ENCODE data around the gene CCDC172. TPM values are rescaled to one million over a fixed set of nuclear protein-coding genes. Genes with fewer than 3 reads are reported as not detected.

The CCDC172 gene
- total RNA-seq, 2 experiments from 2014 or later = not detected

DNA sequence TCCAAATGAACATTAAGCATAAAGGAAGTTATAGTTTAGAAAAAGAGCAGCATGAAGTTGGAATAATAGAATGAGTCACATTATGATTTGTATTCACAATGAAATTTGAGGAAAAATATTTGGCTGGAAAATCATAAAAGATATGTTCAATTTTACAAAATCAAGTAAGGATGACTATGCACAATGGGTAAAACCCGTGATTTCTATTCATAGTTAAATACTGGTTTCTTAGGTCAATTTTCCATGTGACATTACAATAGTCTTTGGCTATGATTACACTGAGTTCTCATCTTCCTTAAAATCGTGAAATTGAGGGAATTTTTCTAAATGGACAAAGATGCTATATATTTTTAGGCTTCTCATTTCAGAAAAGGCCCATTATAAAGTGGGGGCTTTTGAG, 17.4 kb upstream of the CCDC172 start:
- Mint-ChIP-seq H3K27me3 (ENCODE audit: low read depth) (peaks cover 4% of the 10 kb centered on the region), H3K4me1 (ENCODE audit: low read depth) (no peaks in the 10 kb centered on the region), H3K4me3 (no peak overlapping the region), H3K27ac (no peak overlapping the region), H3K36me3 (ENCODE audit: low read depth) (no peaks in the 10 kb centered on the region), H3K9me3 (peaks cover 7% of the 10 kb centered on the region)
- DNase-seq = no peak
- intact Hi-C loops (cut with micrococcal nuclease) = no loop called here
- CTCF ChIA-PET = no interaction called here

DNA sequence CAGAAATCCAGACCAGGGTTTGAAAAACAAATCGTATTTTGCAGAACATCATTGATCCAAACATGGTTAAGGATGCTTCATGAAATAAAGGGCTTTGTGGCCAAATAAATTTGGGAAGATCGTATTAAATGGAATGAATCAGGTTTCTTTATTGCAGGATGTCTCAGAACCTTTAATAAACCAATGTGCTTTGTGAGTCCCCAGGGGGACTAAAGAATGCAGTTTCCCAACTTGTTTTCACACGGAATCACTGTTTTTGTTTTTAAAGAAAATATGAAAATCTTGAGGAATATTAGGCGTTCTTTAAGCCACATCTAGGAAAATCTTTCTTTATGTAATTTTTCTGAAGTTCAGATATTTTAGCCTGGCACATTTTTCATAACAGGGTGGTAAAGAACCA, 16.8 kb upstream of the CCDC172 start:
- Mint-ChIP-seq H3K9me3 (peaks cover 7% of the 10 kb centered on the region), H3K27ac (no peak overlapping the region), H3K4me3 (no peak overlapping the region), H3K36me3 (ENCODE audit: low read depth) (no peaks in the 10 kb centered on the region), H3K27me3 (ENCODE audit: low read depth) (peaks cover 4% of the 10 kb centered on the region), H3K4me1 (ENCODE audit: low read depth) (no peaks in the 10 kb centered on the region)
- intact Hi-C loops (cut with micrococcal nuclease) = no loop called here
- DNase-seq = no peak
- CTCF ChIA-PET = no interaction called here

DNA sequence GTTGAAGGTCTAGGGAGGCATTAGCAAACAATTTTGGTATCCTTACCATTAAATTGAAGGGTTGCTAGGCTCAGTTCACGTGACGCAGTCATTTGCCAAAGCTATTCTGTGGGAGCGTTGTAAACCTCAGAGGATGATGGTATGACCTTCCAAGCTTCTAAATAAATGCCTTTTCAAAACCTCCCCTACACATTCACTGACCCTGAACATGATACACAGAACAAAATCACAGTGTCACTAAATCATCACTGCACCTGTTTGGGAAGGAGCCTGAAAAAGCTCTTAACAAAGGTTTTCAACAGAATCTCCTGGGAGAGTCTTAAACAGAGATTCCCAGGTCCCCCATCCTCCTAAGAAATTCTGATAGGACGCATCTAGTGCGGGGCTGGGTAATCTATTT, 13.2 kb upstream of the CCDC172 start:
- Mint-ChIP-seq H3K27ac (no peak overlapping the region), H3K9me3 (no peaks in the 10 kb centered on the region), H3K4me1 (ENCODE audit: low read depth) (peaks cover 2% of the 10 kb centered on the region), H3K27me3 (ENCODE audit: low read depth) (peaks cover 2% of the 10 kb centered on the region), H3K36me3 (ENCODE audit: low read depth) (no peaks in the 10 kb centered on the region), H3K4me3 (no peak overlapping the region)
- CTCF ChIA-PET = no interaction called here
- intact Hi-C loops (cut with micrococcal nuclease) = no loop called here
- DNase-seq = no peak

DNA sequence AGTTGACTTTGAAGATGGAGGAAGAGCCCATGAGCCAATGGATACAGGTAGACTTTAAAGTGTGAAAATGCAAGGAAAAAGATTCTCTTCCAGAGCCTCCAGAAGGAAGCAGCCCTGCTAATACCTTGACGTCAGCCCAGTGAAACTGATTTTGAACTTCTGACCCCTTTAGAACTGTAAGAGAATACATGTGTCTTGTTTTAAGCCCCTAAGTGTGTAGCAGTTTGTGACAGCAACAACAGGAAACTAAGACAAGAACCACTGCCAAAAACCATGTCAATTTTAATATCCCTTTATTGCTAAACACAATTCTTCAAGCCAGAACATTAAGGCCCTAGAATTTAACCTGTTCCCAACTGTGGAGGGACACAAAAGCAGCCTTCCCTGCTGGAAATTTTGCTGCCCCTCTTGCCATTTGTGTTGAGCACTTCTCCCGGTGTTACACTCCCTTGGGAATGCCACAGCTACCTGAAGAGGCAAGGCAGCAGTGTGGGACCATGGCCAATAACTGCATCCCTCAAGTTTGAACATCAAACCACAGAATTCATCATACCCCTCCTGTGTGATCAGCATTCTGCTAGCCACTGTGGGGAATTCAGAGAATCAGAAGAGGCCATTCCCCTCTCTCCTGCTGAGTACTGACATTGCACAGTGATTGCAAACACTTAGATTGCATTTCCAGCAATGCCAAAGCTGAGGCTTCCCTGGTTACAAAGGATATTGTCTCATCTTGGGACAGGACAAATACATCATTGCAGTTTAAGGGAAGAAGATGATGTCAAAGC, 12.3 kb upstream of the CCDC172 start:
- Mint-ChIP-seq H3K36me3 (ENCODE audit: low read depth) (no peaks in the 10 kb centered on the region), H3K9me3 (no peaks in the 10 kb centered on the region), H3K27me3 (ENCODE audit: low read depth) (peaks cover 2% of the 10 kb centered on the region), H3K4me3 (no peak overlapping the region), H3K4me1 (ENCODE audit: low read depth) (peaks cover 4% of the 10 kb centered on the region), H3K27ac (no peak overlapping the region)
- CTCF ChIA-PET = no interaction called here
- no peak for DNase-seq
- intact Hi-C loops (cut with micrococcal nuclease) = no loop called here

DNA sequence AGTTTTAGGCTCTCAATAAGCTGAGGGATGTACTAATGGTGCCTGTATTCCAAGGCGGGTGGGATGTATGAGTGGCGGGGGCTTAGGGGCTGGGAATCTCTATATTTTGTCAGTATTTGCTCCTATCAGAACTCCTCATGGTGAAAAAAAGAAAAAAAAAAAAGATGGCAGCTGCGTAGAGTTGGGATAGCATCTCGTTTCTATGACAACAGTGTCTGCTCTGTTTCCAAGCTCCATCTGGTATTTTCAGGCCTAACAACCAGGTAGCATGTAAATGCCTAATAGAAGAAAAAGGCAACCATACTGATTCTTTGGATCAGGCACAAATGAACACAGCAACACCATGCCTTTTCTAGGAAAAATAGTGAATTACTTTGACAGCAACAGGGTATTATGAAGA, 11.7 kb upstream of the CCDC172 start:
- CTCF ChIA-PET = no interaction called here
- DNase-seq = no peak
- intact Hi-C loops (cut with micrococcal nuclease) = no loop called here
- no peak overlapping the region for H3K27ac Mint-ChIP-seq
- peaks cover 4% of the 10 kb centered on the region for H3K4me1 Mint-ChIP-seq (ENCODE audit: low read depth)
- no peaks in the 10 kb centered on the region for H3K9me3 Mint-ChIP-seq
- H3K27me3 Mint-ChIP-seq (ENCODE audit: low read depth) = peaks cover 2% of the 10 kb centered on the region
- no peak overlapping the region for H3K4me3 Mint-ChIP-seq
- H3K36me3 Mint-ChIP-seq (ENCODE audit: low read depth) = no peaks in the 10 kb centered on the region

DNA sequence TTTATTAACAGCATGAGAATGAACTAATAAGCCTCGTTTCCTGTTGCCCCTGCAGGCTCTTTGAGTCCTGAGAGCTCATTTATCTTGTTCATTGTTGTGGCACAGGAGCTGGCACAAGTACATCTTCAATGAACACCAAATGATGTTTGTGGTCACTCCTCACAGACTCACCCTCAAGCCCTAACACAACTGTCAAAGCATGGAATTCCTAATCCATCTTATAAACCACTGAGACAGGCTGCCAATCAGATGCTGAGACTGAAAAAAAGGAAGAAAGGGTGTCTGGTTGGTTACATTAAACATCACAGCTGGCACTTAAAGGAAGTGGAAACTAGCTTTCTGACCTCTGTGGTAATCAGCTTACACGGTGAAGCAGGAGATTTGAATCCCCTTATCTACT, 7.7 kb upstream of the CCDC172 start:
- CTCF ChIA-PET = no interaction called here
- intact Hi-C loops (cut with micrococcal nuclease) = no loop called here
- H3K27ac Mint-ChIP-seq = no peak overlapping the region

DNA sequence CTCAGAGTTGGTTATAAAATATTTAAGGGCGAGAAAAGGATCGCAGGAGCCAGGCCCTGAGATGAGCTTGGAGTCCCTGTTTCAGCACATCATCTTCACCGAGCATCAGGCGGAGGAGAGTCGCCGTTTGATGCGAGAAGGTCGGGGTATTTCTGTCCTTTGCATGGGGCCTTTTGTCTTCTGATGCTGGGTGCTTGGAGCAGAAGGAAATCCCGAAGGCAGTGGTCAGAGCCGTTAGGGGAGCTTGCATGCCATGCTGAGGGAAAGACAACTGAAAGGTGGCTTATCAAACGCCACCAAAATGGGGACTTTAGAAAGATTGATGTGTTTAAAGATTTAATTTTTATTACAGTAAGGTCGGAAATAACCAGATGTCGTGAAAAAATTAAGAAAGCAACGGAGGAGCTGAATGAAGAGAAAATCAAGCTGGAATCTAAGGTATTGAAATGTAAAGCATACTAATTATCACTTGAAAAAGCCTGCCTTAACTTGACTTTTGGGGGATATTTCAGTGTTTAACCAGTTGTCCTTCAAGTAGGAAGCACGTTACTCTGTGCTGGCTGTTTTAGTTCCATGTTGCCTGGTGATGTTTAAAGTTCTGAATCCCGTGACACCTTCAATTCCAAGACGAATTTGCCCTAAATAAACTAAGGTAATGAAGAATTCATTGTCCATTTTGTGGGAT, 845 bp downstream of the CCDC172 start:
- Mint-ChIP-seq H3K9me3 (no peaks in the 10 kb centered on the region), H3K4me3 (no peak overlapping the region), H3K27ac (no peak overlapping the region), H3K27me3 (ENCODE audit: low read depth) (peaks cover 2% of the 10 kb centered on the region), H3K4me1 (ENCODE audit: low read depth) (no peaks in the 10 kb centered on the region), H3K36me3 (ENCODE audit: low read depth) (no peaks in the 10 kb centered on the region)
- intact Hi-C loops (cut with micrococcal nuclease) = no loop called here
- DNase-seq = no peak
- CTCF ChIA-PET = no interaction called here

More for the DNA sequence above, 7.7 kb upstream of the CCDC172 start:
- Mint-ChIP-seq H3K4me1 (ENCODE audit: low read depth) (peaks cover 4% of the 10 kb centered on the region), H3K9me3 (no peaks in the 10 kb centered on the region), H3K27me3 (ENCODE audit: low read depth) (peaks cover under 1% of the 10 kb centered on the region), H3K4me3 (no peak overlapping the region), H3K36me3 (ENCODE audit: low read depth) (no peaks in the 10 kb centered on the region)
- DNase-seq = no peak

DNA sequence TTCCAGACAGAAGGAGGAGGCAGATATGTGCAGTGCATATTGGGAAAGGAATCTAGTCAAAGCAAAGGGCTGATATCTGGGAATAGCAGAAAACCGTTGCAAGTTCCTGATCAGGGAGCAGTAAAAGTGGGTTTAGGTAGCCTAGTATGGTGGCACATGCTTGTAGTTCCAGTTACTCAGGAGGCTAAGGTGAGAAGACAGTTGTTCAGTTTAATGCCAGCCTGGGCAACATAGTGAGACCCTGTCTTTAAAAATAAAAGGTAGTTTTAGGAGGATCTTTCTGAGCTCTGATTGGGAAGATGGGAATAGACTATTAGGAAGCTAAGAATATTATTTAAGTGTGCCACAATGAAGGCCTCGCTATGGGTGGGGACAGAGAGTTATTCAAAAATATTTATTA, 1.7 kb downstream of the CCDC172 start:
- no peaks in the 10 kb centered on the region for H3K4me1 Mint-ChIP-seq (ENCODE audit: low read depth)
- CTCF ChIA-PET = no interaction called here
- H3K9me3 Mint-ChIP-seq = no peaks in the 10 kb centered on the region
- H3K4me3 Mint-ChIP-seq = no peak overlapping the region
- peaks cover 2% of the 10 kb centered on the region for H3K27me3 Mint-ChIP-seq (ENCODE audit: low read depth)
- no peak for DNase-seq
- no peak overlapping the region for H3K27ac Mint-ChIP-seq
- intact Hi-C loops (cut with micrococcal nuclease) = no loop called here
- H3K36me3 Mint-ChIP-seq (ENCODE audit: low read depth) = no peaks in the 10 kb centered on the region

DNA sequence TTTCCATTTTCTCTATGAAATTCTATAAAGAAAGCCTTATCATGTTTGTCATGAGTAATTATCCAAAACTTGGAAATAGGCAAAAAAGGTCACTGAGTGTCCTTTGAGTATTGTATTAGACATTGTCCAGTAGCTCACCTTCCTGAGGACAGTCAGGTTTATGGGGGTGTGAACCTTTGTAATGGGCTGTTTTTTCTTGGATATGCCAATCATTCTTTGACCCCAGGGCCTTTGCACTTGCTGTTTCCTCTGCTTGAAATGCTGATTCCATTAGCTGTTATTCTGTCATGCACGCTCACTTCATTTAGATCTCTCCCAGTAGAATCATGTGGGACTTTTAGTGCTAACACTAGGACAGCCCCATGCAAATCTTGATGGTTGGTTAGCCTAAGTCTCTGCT, 4.9 kb downstream of the CCDC172 start:
- Mint-ChIP-seq H3K36me3 (ENCODE audit: low read depth) (no peaks in the 10 kb centered on the region), H3K27ac (no peak overlapping the region), H3K4me3 (no peak overlapping the region), H3K9me3 (no peaks in the 10 kb centered on the region), H3K27me3 (ENCODE audit: low read depth) (peaks cover 2% of the 10 kb centered on the region), H3K4me1 (ENCODE audit: low read depth) (no peaks in the 10 kb centered on the region)
- no peak for DNase-seq
- CTCF ChIA-PET = no interaction called here
- intact Hi-C loops (cut with micrococcal nuclease) = no loop called here

DNA sequence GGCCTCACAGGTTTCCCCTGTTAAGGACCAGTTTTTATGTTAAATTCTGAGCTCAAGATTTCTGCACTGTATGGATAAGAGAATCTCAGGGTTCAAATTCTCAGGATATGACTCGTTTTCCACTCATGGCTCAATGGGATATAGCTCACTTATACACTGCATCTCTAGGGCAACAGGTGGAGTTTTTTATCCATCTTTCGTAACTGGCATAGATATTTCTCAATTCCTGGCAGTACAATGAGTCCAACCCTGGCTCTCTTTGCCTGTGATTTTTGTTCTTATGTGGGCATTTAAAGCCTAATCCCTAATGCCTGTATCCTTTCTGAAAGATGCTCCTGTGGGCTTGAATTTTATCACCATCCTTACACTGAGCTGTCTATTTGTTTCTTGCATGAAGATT, 7.6 kb downstream of the CCDC172 start:
- Mint-ChIP-seq H3K36me3 (ENCODE audit: low read depth) (no peaks in the 10 kb centered on the region), H3K4me3 (no peak overlapping the region), H3K27me3 (ENCODE audit: low read depth) (no peaks in the 10 kb centered on the region), H3K27ac (no peak overlapping the region), H3K9me3 (no peaks in the 10 kb centered on the region), H3K4me1 (ENCODE audit: low read depth) (no peaks in the 10 kb centered on the region)
- no peak for DNase-seq
- CTCF ChIA-PET = interaction anchor here (0.7 kb wide), 1 partner anchor 295 kb away, joined by 4 read pairs; no protein-coding TSS in a partner anchor
- intact Hi-C loops (cut with micrococcal nuclease) = no loop called here

DNA sequence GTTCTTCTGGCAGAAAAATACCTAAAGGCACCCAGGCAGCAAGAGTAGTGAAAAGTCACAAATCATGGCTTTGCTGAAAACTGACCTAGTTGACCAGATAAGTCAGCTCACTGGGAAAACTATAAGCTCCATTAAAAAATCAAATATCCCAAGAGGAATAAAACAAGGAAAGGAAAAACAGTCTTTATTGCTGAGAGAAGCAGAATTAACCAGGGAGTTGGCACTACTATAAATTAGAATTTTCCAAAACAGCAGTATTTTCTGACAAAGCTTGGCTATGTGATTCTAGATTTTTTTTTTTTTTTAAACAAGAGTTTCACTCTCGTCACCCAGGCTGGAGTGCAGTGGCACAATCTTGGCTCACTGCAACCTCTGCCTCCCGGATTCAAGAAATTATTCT, 12.6 kb downstream of the CCDC172 start:
- Mint-ChIP-seq H3K9me3 (no peaks in the 10 kb centered on the region), H3K36me3 (ENCODE audit: low read depth) (no peaks in the 10 kb centered on the region), H3K27ac (no peak overlapping the region), H3K4me1 (ENCODE audit: low read depth) (no peaks in the 10 kb centered on the region), H3K4me3 (no peak overlapping the region), H3K27me3 (ENCODE audit: low read depth) (peaks cover 5% of the 10 kb centered on the region)
- CTCF ChIA-PET = interaction anchor here (0.5 to 0.6 kb wide), 3 partner anchors 17 to 1031 kb away, joined by 3 to 6 read pairs (median 3); no protein-coding TSS in a partner anchor
- intact Hi-C loops (cut with micrococcal nuclease) = no loop called here
- no peak for DNase-seq

DNA sequence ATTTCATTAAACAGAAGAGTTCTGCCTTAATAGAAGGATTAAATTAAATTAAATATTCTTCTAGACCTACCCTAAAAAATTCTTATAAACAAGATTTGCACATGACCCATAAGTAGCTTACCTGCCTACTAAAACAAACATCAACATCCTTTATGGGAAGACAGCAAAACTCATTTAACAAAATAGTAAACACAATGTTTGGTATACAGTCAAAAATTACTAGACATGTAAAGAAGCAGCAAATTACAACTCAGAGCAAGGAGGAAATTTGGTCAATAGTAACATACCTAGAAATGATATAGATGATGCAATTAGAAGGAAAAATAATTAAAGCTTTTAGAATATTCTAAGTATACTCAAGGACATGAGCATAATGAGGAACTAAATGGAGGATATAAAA, 27.9 kb downstream of the CCDC172 start:
- no peaks in the 10 kb centered on the region for H3K4me1 Mint-ChIP-seq (ENCODE audit: low read depth)
- no peaks in the 10 kb centered on the region for H3K36me3 Mint-ChIP-seq (ENCODE audit: low read depth)
- no peak overlapping the region for H3K27ac Mint-ChIP-seq
- H3K4me3 Mint-ChIP-seq = no peak overlapping the region
- peaks cover 3% of the 10 kb centered on the region for H3K27me3 Mint-ChIP-seq (ENCODE audit: low read depth)
- intact Hi-C loops (cut with micrococcal nuclease) = no loop called here
- DNase-seq = no peak
- peaks cover 11% of the 10 kb centered on the region for H3K9me3 Mint-ChIP-seq
- CTCF ChIA-PET = no interaction called here

DNA sequence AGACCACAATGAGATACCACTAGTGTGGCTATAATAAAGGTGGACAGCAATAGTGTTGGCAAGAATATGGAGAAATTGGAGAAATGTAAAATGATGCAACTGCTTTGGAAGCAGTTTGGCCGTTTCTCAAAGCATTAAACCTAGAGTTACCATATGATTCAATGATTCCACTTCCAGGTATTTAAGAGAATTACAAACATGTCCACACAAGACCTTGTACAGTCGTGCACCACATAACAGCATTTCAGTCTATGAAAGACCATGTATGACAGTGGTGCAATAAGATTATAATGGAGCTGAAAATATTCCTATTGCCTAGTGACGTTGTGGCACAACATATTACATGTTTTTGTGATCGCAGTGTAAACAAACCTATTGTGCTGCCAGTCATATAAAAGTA, 29.6 kb downstream of the CCDC172 start:
- intact Hi-C loops (cut with micrococcal nuclease) = no loop called here
- Mint-ChIP-seq H3K9me3 (peaks cover 11% of the 10 kb centered on the region), H3K36me3 (ENCODE audit: low read depth) (no peaks in the 10 kb centered on the region), H3K4me1 (ENCODE audit: low read depth) (no peaks in the 10 kb centered on the region), H3K27ac (no peak overlapping the region), H3K27me3 (ENCODE audit: low read depth) (peaks cover 3% of the 10 kb centered on the region), H3K4me3 (no peak overlapping the region)
- DNase-seq = no peak
- CTCF ChIA-PET = no interaction called here

Measured in activated naive CD4-positive, alpha-beta T cell treated with anti-CD3 and anti-CD28 coated beads for 36 hours (primary cell).